GM21423 (cell line): ENCODE measurements around the gene GLG1.
"Not testable (repeated sequence)": the region's sequence is repeated elsewhere in the genome, so short reads cannot be mapped to it uniquely, and the experiment has no call there.

Experiments used
- ATAC-seq: cut with Tn5 transposase; IDR thresholded peaks from one replicate; pipeline ENCODE4 v1.9.1; 2021; ENCODE audit warnings: mild to moderate bottlenecking, moderate library complexity; ENCODE audit not compliant: unreplicated experiment

The GLG1 gene

GRCh38 chr16:74606521-74607309 lies at the start of gene GLG1:
TSS of gene GLG1 (minus strand) at chr16:74607114. CDS start at chr16:74607094, 20 bp downstream.
- peak; percentile 97 for ATAC-seq

GRCh38 chr16:74654536-74655050 lies 47.7 kb upstream of the GLG1 start:
- ATAC-seq: no peak

- not testable (repeated sequence) for ATAC-seq
Observed at GRCh38 chr16:74652883-74653282, 46.0 kb upstream of the GLG1 start.

- ATAC-seq: no peak
Observed at GRCh38 chr16:74652249-74652648, 45.3 kb upstream of the GLG1 start.

GRCh38 chr16:74651841-74652240 lies 44.9 kb upstream of the GLG1 start:
- no peak for ATAC-seq

GRCh38 chr16:74650966-74651567 lies 44.2 kb upstream of the GLG1 start:
- no peak for ATAC-seq

GRCh38 chr16:74649839-74650504 lies 43.1 kb upstream of the GLG1 start:
- no peak for ATAC-seq

GRCh38 chr16:74641969-74642368 lies 35.1 kb upstream of the GLG1 start:
- no peak for ATAC-seq

GRCh38 chr16:74637742-74638453 lies 31.0 kb upstream of the GLG1 start:
- ATAC-seq: no peak

- no peak for ATAC-seq
Observed at GRCh38 chr16:74635303-74635702, 28.4 kb upstream of the GLG1 start.

- ATAC-seq: no peak
Observed at GRCh38 chr16:74633686-74634085, 26.8 kb upstream of the GLG1 start.

GRCh38 chr16:74627506-74628220 lies 20.7 kb upstream of the GLG1 start:
- no peak for ATAC-seq

GRCh38 chr16:74626741-74627416 lies 20.0 kb upstream of the GLG1 start:
- peak; percentile 48 for ATAC-seq

- ATAC-seq: no peak
Observed at GRCh38 chr16:74625500-74626350, 18.8 kb upstream of the GLG1 start.

- no peak for ATAC-seq
Observed at GRCh38 chr16:74623839-74624235, 16.9 kb upstream of the GLG1 start.

GRCh38 chr16:74623214-74623838 lies 16.4 kb upstream of the GLG1 start:
- ATAC-seq: no peak

- no peak for ATAC-seq
Observed at GRCh38 chr16:74622005-74622404, 15.1 kb upstream of the GLG1 start.

- no peak for ATAC-seq
Observed at GRCh38 chr16:74617206-74617788, 10.4 kb upstream of the GLG1 start.
